Effector CD8-positive, alpha-beta T cell (primary cell): Measurements from ENCODE around the gene TSSC4.

Experiments
- DNase-seq: peaks from one replicate; lab custom pipeline; 2025; lab: John Stamatoyannopoulos, UW

TSSC4 gene

DNA sequence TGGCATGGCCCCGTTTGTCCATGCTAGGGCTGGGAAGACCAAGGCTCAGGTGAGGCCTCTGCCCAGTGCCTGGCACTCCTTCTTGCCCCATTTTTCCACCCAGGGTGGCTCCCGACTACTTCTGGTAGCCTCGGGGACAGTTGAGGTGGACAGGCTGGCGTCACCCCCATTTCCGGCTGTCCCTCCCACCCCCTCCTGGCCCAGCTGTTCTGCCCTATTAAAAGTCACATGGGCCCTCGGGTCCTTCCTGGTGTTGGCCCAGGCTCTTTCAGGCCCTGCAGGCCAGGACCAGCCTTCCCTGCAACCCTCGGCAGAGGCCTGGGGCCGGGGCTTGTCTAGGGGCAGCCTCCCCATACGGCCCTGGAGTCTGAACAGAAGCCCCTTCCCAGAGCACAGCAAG is 14.0 kb upstream of the TSSC4 start:
- DNase-seq = no peak

DNA sequence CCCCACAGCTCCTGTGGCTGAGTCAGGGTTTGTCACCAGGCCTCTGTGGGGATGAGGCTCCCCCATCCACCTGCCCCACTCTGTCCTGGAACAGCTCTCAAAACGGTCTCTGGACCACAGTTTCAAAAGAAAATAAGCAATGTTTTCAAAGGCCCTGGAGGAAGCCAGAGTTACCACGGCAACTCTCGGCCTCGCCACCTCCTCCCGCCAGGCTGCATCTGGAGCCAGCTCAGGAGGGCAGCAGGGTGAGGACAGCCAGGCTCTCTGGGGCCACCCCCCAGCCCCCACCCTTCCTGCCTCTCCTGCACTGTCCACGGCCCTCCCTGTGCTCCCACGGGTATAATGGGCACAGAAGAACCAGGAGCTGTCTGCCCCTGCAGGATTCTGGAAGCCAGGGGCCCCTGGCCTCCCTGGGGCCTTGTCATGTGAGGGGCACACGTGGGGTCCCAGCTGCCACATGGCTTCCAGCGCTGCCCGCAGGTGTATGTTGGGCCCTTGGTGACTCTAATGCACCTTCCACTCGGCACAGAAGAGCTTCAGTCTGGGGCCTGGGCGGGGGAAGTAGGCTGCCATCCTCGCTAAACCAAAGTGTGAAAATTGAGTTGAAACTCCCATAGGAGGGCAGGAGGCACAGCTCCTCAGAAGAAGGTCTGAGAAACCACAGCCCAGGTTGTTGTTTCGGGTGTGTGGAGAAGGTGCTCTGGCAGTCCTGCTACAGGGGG is 13.1 kb upstream of the TSSC4 start:
- DNase-seq = no peak

DNA sequence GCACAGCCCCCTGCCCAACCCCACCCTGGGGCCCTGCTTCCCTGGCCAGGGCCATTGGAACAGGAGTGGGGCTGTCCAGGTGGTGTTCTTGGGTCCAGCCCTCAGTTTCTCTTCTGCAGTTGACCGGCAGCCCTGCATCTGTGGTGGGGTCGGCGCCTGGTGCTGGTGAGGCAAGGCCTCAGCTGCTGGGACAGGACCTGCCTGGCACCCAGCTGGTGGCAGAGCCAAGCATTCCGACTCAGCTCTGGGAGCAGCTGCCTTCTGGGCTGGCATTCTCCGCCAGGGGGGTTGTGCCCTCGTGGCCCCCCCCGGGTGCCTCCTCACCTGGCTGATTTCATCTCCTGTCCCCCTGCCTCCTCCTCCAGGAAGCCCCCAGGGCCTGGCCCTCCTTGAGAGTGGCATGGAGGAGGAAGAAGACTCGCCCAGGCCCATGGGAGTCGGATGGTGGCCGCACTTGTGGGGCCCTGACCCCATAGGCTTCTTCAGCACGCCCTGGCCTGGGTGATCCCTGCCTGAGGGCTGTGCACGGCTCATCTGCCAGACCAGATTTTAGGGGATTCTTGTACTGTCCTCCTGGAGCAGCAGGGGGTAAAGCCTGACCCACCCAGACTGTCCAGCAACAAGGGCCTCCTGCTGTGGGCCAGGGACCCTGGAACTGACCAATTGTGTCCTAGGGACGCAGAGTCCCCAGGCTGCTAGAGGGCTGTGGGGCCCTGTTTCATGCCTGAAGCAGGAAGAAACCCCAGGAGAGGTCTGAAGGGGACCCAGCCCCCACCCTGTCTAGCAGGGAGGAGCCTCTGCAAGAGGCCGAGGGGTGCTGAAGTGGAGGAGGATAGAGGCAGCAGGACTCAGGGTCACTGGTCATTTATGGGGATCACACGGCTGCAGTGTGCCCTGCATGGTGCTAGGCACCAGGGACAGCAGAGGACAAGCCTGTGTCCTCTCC is 11.8 kb upstream of the TSSC4 start:
- no peak for DNase-seq

DNA sequence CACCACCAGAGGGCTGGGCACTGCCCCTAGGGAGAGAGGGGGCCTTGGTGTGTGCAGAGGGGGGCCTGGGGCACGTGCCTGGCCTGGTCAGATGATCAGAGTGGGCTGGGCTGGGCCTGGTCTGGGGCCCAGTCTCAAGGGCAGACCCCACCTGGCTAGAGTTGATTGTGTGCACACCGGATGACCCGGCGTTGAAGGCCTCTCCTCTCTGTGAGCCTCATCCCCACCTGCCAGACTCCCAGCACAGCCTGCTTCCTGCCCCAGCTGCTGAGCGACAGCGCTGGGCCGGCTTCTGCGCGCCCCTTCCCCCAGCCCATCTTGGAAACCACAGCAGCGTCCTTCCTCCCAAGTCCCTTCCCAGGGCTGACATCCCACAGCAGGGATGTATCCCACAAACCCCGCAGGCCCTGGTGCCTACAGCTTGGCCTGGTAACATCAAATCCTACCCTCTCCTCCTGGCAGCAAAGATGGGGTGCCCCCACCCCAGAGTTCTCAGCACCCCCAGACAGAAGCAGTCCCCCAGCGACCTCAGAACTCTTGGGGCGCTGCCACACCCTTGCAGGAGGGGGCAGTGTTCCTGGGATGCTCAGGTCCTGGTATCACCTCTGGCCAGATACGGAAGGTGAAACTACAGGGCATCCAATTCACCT is 11.0 kb upstream of the TSSC4 start:
- no peak for DNase-seq

DNA sequence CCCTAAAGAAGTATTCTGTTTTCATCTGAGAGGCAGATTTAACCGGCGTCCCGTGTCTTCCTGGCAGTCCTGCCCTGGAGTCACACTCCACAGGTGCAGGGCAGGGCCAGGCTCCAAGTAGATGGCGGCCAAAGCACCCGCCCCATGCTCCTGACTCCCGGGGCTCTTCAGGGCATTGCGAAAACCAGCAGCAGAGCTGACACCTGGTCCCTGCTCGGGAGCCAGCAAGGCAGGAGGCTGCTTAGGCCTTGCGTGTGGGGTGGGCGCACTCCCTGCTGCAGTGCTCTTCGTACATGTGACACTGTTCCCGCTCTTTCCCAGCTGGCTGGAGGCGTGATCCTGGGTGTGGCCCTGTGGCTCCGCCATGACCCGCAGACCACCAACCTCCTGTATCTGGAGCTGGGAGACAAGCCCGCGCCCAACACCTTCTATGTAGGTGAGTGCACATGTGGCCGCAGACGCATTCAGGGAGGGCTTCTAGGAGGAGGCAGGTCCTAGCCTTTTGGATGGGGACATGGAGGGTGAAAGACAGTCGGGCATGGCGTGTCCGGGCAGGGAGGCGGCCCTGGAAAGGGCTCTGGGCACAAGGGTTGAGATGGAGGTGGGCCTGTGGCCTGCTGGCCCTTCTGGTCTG is 10.3 kb upstream of the TSSC4 start:
- DNase-seq = no peak

DNA sequence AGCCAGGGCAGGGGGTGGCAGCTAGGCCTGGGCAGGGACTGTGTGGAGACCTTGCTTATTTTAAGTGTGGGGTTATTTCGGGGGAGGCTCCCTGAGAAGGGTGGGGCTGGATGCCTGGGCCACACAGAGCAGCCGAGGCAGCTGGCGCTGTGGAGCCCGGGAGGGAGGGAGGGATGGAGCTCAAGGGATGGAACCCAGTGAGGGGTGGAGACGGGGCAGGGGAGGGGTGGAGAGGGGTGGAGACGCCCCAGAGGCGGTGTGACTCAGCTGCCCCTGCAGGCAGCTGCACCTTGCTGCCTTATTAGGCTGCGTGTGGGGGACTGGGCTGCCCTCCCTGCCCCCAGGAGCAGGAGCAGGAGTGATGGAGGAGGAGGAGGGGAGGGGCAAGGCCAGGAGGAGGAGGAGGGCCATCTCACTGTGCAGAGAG is 9.8 kb upstream of the TSSC4 start:
- DNase-seq = no peak

DNA sequence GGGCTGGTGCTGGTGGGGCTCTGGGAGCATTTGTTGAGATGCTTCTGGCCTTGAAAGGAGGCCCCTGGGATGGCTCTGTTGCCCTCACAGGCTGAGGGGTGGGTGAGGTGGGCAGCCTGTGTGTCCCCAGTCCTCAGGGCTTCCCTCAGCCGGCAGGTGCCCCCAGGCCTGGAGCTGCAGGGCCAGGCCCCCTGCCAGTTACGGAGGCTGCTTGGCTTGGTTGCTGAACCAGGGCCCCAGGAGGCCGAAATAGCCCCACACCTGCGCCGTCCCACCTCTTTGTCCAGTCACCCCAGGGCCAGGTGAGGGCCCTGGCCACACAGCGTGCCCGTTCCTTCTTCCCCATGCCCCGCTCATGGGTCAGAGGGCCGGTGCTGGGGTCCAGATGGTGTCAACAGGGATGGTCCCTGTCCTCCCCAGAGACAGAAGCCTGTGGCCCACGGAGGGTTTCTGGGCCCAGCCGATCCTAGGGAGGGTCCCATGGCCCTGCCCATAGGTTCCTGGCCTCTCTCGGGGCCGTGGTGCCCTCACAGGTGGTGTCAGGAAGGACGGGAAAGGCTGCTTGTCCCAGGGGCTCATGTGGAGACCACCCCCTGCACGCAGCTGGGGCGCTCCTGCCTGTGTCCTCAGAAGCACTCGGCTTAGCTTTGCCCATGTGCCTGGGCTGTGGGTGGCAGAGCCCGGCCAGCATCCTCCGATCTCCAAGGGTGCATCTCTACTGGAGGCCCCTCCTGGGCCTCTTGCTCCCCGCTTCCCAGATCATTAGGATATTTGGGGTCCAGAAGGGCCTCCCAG is 9.2 kb upstream of the TSSC4 start:
- no peak for DNase-seq

DNA sequence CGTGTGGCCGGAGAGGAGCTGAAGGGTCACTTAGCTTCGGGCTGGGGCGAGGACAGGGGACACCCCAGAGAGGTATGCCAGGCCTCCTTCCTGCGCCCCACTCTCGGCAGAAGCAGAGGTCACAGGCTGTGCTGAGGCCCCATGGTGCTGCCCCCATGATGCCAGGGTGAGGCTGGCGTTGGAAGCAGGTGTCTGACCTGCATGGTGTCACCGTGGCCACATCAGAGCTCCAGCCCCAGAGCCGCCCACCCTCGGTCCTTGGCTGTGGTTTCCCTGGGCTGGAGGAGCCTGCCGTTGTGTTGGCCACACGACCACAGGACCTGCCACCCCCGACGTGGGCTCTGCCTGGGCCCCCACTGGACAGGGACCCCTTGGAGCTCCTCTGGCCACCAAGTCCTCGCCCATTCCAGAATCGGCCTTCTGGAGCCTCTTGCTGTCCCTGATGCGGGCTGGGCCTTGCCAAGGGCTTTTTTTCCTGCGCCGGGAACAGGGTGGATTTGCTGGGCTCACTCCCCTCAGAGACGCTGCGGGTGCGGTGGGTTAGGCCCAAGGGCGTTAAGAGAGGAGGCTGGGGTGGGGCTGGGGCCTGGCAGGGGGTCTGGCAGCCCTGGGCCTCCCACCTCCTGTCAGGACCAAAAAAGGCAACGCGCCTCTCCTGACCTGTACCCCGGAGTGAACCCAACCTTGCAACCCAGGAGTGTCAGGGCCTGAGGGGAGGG is 8.2 kb upstream of the TSSC4 start:
- DNase-seq = no peak

DNA sequence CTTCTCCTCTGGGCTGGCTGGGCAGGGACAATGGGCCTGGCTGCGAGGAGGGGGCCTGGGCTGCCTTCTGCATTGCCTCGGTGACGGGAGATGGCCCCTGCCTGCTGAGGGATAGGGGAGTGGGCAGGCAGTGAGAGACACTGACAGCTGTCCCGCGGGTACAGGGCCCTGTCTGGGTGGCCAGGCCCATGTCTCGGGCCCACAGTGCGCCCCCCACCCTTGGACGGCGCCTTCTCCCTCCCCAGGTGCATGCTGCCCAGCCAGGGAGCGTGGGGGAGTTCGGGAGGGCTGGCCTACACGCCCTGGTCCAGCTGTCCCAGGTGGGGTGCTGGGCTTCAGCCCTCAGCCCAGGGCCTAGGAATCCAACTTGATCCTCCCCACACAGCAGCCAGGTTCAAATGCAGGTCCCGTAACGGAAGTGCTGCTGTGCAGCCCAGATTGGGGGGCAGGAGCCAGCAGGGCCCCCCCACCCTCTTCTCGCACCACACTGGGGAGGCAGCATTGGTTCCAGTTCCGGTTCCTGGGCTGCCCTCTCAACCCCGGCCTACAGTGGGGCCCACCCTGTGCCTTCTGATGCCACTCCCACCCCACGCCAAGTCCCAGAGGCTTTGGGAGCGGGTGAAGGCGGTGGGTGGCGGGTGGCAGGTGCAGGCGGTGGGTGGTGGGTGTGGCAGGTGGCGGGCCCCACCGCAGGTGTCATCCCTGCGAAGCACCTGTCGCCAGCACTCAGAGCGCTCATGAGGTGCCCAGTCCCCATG is 7.3 kb upstream of the TSSC4 start:
- DNase-seq = no peak

DNA sequence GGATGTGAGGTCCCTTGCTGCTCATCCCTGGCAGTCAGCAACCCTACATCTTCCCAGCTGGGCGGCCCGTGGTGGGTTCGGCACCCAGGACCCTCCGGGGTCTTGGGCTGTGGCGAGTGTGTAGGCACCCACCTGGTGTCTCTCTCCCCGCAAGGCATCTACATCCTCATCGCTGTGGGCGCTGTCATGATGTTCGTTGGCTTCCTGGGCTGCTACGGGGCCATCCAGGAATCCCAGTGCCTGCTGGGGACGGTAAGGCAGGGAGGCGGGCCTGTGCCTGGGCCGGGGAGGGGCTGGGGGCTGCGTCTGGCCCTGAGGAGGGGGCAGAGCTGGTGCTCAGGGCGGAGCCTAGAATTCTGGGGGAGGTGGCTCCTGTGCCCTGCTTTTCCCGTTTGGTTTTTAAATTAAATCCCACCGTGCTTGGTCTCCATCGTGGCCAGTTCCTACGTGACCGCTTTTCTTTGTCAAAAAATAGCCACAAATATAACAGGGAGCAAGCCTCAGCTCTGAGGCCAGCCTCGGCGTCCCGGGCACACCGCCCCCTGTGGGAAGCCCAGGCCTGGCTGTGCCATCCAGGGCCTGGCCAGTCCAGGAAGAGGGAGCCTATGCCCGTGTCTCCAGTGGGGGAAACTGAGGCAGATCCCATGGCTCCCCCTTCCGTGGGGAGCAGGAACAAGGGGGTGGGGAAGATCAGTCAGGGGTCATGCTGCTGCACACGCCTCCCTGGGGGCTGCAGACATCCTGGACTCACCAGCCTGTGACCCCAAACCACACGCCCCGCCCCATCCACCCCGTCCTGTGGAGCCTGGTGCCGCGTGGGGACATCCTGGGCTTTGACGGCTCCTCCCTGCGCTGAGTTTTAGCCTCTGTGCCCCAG is 6.4 kb upstream of the TSSC4 start:
- no peak for DNase-seq

DNA sequence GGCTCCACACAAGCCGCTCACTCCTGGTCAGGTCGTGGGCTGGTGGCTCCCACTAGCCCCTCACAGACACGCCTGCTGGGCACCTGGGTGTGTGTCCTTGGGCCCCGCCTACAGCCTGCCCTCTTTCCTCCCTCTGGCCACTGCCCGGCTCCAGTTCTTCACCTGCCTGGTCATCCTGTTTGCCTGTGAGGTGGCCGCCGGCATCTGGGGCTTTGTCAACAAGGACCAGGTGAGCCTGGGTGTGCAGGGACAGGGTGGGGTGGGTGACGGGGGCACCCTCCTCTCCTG is 5.8 kb upstream of the TSSC4 start:
- DNase-seq = no peak

DNA sequence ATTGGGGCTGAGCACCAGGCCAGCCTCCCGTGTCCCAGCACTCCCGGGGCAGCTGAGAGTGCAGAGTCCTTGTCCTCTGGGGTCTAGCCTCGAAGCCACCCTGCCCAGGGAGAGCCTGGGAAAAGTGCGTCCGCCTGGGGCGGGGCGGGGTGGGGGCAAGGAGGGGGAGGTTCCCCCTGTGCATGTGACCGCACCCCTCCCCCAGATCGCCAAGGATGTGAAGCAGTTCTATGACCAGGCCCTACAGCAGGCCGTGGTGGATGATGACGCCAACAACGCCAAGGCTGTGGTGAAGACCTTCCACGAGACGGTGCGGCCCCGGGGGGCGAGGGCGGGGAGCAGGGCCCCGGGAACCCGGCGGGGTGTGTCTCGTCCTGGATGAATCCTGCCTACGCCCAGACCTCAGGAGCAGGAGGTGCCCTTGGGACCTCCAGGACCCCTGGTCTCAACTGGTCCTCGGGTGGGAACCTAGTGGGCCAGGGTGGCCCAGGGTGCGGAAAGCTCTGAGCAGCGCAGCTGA is 5.3 kb upstream of the TSSC4 start:
- DNase-seq = no peak

DNA sequence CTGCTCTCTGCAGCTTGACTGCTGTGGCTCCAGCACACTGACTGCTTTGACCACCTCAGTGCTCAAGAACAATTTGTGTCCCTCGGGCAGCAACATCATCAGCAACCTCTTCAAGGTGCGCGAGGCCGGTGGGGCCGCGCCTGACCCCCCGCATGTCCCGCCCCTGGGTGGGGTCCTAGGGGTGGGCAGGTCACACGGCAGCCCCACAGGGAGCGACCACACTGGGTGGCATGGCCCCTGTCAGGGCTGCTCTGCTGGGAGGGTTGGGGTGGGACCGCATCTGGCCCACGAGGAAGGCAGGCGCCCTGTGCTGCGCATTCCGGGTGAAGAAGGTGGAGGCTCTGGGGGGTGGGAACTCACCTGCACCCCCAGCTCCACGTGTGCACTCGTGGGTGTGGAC is 4.7 kb upstream of the TSSC4 start:
- no peak for DNase-seq

DNA sequence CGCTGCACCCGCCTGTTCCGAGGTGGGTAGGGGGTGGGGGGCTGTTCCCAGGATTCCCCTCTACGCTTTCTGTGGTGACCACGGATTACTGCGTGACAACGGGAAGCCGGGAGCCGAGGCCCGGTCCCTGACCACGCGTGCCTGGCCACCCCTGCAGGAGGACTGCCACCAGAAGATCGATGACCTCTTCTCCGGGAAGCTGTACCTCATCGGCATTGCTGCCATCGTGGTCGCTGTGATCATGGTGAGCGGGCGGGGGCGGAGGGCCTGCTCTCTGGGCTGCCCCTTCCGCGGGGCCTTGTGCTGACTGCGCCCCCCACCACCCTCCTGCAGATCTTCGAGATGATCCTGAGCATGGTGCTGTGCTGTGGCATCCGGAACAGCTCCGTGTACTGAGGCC is 4.1 kb upstream of the TSSC4 start:
- no peak for DNase-seq

DNA sequence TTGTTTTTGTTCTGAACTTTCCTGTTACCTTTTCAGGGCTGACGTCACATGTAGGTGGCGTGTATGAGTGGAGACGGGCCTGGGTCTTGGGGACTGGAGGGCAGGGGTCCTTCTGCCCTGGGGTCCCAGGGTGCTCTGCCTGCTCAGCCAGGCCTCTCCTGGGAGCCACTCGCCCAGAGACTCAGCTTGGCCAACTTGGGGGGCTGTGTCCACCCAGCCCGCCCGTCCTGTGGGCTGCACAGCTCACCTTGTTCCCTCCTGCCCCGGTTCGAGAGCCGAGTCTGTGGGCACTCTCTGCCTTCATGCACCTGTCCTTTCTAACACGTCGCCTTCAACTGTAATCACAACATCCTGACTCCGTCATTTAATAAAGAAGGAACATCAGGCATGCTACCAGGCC is 3.5 kb upstream of the TSSC4 start:
- no peak for DNase-seq

DNA sequence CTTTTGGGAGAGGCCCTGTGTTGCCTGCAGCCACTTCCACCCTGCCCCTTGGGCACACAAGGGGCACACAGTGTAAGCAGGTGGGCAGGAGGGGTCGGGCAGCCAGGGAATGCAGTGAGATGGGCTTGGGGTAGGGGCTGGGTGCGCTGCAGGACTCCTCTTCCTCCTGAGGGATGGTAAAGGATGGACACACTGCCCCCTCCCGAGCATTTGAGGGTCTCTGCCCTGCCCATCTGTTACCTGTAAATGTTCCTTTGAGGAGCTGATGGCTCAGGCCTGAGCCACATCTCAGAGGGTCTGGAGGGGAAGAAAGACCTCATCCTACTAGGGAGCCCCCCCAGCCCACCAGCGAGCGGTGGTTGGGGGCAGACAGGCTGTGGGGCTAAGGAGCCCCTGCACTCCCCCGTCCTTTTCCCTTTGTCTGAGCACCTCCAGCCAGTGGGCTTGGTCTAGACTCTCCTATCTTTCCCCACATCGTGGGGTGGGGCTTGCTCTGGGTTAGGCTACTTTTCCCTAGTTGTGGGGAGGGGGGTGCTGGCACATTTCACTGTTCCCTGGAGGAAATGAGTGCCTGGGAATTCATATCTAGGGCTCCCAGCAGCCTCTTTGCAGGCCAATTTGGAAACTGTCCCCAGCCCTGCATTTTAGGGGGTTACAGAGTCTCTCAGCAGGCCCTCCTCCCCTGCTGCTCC is 1.7 kb upstream of the TSSC4 start:
- DNase-seq = no peak

DNA sequence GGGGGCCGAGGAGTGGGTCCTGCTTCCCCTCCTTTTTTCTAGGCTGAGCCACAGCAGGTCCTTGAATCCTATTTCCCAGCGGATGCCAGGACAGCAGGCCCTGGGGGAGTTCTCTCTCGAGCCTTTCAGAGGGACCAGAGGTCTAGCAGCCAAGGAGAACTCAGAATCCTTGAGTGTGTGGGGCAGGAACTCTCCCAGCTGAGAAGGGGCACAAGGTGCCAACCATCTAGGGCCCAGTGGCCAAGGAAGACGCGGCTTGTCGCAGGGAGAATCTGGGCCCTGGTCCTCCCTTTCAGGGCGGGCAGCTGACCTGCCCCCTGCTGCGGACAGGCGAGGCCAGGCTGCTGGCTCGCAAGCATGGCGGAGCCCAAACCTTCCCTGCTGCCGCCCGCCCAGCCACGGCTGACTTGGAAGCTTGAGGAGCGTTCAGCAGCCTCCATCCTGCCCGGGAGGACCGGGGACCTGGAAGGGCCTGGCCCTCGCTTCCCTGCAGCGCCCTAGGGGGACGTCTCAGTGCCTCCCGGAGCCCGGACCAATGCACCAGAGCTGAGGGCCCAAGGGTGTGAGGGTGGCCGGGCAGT is 972 bp upstream of the TSSC4 start:
- no peak for DNase-seq
